Transverse colon (tissue), 3 donors: ENCODE data around the gene ULBP2.

Source experiments
- POLR2A ChIP-seq: fragments of 450-650 bp; IDR thresholded peaks from one replicate; pipeline ENCODE4 v1.6.1; 2016; ENCODE audit warnings: antibody characterized with exemption, mild to moderate bottlenecking, moderate library complexity
- TF ChIP-seq, protein P1 (sequence below), 5 experiments: fragments of 200-600 bp in 3 of 5; fragments of 450-650 bp in 2 of 5; sonication (generic) in 3 of 5; IDR thresholded peaks; 1 replicate in 2 of 5; 2 replicates in 3 of 5; pipeline ENCODE4 v1.5.1; 2016 to 2017; ENCODE audit warnings: antibody characterized with exemption in 5 of 5, inconsistent platforms in 3 of 5, mild to moderate bottlenecking in 2 of 5, moderate library complexity in 1 of 5

DNA sequence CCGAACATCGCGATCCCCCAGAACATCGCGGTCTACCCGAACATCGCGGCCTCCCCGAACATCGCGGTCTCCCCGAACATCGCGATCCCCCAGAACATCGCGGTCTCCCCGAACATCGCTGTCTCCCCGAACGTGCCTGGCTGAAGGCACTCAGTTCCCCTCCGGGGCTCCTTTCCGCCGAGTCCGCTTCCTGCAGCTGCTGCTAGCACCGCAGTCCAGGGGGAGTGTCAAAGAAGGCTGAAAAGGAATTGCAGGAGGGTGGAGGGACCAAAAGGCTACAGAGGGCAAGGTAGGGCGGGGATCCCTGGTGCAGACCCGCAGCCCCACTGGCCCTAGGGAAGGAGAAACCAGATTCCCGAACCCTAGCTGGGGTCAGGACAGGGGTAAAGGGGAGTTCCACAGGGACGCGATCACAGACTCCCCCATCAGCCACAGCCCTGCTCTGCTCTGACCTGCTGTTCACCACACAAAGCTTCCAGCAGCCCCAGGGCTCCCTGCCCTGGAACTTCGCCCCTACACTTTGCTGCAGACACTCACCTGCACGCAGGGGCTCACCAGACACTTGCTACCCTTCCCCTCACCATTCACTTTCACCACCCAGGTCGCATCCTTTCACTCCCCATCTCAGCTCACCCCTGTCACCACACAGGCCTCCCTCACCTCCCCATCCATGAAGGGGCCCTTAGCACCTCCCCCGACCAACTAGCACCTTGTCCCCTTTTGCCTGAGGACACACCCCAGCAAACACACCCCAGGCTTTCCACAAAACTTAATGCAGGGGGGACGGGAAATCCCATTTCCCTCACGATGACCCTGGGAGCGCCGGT lies 23.6 kb downstream of the ULBP2 start:
- TF ChIP-seq, protein P1, sequence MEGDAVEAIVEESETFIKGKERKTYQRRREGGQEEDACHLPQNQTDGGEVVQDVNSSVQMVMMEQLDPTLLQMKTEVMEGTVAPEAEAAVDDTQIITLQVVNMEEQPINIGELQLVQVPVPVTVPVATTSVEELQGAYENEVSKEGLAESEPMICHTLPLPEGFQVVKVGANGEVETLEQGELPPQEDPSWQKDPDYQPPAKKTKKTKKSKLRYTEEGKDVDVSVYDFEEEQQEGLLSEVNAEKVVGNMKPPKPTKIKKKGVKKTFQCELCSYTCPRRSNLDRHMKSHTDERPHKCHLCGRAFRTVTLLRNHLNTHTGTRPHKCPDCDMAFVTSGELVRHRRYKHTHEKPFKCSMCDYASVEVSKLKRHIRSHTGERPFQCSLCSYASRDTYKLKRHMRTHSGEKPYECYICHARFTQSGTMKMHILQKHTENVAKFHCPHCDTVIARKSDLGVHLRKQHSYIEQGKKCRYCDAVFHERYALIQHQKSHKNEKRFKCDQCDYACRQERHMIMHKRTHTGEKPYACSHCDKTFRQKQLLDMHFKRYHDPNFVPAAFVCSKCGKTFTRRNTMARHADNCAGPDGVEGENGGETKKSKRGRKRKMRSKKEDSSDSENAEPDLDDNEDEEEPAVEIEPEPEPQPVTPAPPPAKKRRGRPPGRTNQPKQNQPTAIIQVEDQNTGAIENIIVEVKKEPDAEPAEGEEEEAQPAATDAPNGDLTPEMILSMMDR (IDR thresholded peaks at IDR 0.05), result no peak
- TF ChIP-seq POLR2A, result no peak
